ENCODE results near the gene HES5. TPM values are rescaled to one million over a fixed set of nuclear protein-coding genes. Genes with fewer than 3 reads are reported as not detected.

The HES5 gene
- total RNA-seq, 4 donors from 2014 or later = not detected

DNA sequence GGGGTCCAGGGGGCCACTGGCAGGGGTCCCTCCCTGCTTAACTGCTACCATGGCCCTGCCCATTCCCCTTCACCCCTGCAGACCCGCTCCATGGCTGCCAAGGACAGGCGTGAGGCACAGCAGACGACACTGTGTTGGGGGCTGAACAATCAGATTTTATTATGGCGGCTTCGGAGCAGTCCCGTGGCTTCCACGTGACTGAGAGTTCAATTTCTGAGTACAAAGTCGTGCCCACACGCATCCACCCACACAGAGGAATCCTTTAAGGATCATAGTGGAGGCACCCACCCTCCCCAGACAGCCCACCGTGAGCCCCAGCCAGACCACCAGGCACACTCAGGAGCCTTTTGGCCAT, 1.5 kb downstream of the HES5 start:
- Histone ChIP-seq H3K4me1 (peaks cover 30 to 55% of the 10 kb centered on the region in 2 donors), H3K9me3 (no peaks in the 10 kb centered on the region), H3K27me3 (no peaks in the 10 kb centered on the region), H3K27ac (no peak overlapping the region), H3K4me3 (replicated peaks in 1 of 3) (no peak overlapping the region), H3K36me3 (no peaks in the 10 kb centered on the region)
- TF ChIP-seq, protein P1, sequence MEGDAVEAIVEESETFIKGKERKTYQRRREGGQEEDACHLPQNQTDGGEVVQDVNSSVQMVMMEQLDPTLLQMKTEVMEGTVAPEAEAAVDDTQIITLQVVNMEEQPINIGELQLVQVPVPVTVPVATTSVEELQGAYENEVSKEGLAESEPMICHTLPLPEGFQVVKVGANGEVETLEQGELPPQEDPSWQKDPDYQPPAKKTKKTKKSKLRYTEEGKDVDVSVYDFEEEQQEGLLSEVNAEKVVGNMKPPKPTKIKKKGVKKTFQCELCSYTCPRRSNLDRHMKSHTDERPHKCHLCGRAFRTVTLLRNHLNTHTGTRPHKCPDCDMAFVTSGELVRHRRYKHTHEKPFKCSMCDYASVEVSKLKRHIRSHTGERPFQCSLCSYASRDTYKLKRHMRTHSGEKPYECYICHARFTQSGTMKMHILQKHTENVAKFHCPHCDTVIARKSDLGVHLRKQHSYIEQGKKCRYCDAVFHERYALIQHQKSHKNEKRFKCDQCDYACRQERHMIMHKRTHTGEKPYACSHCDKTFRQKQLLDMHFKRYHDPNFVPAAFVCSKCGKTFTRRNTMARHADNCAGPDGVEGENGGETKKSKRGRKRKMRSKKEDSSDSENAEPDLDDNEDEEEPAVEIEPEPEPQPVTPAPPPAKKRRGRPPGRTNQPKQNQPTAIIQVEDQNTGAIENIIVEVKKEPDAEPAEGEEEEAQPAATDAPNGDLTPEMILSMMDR (IDR thresholded peaks at IDR 0.05) = no peak
- TF ChIP-seq POLR2A (IDR thresholded peaks at IDR 0.05) = no peak
- WGBS, 2 donors = 67 to 71% methylated on average over 9 to 10 of the region's 10 CpGs
- DNase-seq = no peak
- intact Hi-C loops (cut with DNase I) = loop anchor here (10.0 kb wide), 2 partner anchors 116 to 334 kb away; partner anchors contain the start of gene FAAP20

- WGBS, 2 donors = 50 to 77% methylated on average over 2 to 5 of the region's 12 CpGs
Observed at GRCh38 chr1:2528016-2528415, 2.0 kb downstream of the HES5 start.

DNA sequence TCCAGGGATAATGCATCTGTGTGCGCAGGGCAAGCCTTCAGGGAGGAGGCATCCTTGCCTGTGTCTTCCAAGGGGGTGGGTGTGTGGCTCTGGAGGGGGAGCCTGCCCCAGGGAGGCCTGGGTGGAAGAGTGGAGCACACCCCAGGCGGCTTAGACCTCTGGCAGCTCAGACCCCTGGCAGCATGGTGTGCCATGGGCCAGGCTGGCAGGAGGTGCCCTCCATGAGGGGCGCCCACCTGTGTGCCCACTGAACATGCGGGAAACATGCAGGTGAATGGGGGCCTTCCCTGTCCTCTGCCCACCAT, 2.6 kb downstream of the HES5 start:
- peaks cover 30 to 55% of the 10 kb centered on the region in 2 donors for H3K4me1 ChIP-seq
- H3K27me3 ChIP-seq = no peaks in the 10 kb centered on the region
- no peaks in the 10 kb centered on the region for H3K36me3 ChIP-seq
- H3K9me3 ChIP-seq = no peaks in the 10 kb centered on the region
- H3K27ac ChIP-seq = no peak overlapping the region
- H3K4me3 ChIP-seq (replicated peaks in 1 of 3) = no peak overlapping the region
- DNase-seq = no peak
- TF ChIP-seq POLR2A (IDR thresholded peaks at IDR 0.05) = no peak
- TF ChIP-seq, protein P1 (IDR thresholded peaks at IDR 0.05) = no peak
- intact Hi-C loops (cut with DNase I) = loop anchor here (10.0 kb wide), 2 partner anchors 117 to 333 kb away; partner anchors contain the start of gene FAAP20
- whole genome bisulfite sequencing, 2 donors = 83% methylated on average over 3 of the region's 4 CpGs; no CpG with 5 or more reads in 1 of the 2 donors

More at GRCh38 chr1:2528016-2528415, 2.0 kb downstream of the HES5 start:
- no peak overlapping the region for H3K27ac ChIP-seq
- TF ChIP-seq, protein P1 (IDR thresholded peaks at IDR 0.05) = no peak
- TF ChIP-seq POLR2A (IDR thresholded peaks at IDR 0.05) = no peak
- intact Hi-C loops (cut with DNase I) = loop anchor here (10.0 kb wide), 2 partner anchors 117 to 333 kb away; partner anchors contain the start of gene FAAP20
- H3K27me3 ChIP-seq = no peaks in the 10 kb centered on the region
- H3K4me1 ChIP-seq = peaks cover 30 to 55% of the 10 kb centered on the region in 2 donors
- H3K4me3 ChIP-seq (replicated peaks in 1 of 3) = no peak overlapping the region
- DNase-seq = peak in 1 of 2 donors; percentile 23
- H3K36me3 ChIP-seq = no peaks in the 10 kb centered on the region
- no peaks in the 10 kb centered on the region for H3K9me3 ChIP-seq

DNA sequence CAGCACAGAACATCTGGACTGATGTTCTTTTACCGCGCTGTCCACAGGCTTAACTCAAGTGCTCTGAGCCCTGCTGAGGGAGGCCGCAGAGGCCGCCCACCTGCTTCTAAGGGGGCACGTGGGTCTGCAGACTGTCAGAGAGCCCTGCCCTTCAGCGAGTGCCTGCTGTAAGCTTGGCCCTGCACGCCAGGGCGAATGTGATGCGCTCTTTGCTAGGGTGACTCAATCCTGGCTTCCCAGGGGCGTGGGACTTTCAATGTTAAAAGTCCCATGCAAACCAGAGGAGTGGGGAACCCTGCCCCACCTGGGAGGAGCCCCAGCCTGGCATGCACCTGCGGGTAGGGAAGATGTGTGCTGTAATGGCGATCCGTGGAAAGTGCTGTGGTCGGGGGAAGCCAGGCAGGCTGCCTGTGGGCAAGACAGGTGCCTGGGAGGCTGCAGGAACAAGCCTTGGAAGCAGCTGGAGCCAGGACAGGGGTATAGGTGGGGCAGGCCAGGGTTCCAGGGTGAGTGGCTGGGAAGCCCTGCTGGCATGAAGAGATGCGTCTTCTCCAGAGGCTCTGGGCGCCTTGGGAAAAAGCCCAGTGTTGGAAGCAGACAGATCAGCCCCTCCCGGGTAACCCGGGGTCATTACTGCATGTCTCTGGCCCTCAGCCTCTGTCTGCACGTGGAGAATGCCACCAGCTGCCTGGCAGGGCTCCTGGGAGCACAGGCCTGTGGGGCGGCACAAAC, 3.1 kb downstream of the HES5 start:
- Histone ChIP-seq H3K27ac (peak overlapping the region in 2 of 3 donors; percentile 62 to 79), H3K27me3 (no peaks in the 10 kb centered on the region), H3K9me3 (no peaks in the 10 kb centered on the region), H3K36me3 (no peaks in the 10 kb centered on the region), H3K4me3 (replicated peaks in 1 of 3) (peak overlapping the region in 1 of 3 donors; percentile 21), H3K4me1 (peaks cover 30 to 55% of the 10 kb centered on the region in 2 donors)
- 44% methylated on average over 13 of the region's 20 CpGs; no CpG with 5 or more reads in 1 of the 2 donors for WGBS, 2 donors
- no peak for TF ChIP-seq POLR2A (IDR thresholded peaks at IDR 0.05)
- TF ChIP-seq, protein P1 (IDR thresholded peaks at IDR 0.05) = peak in 1 of 6 experiments; percentile 2
- intact Hi-C loops (cut with DNase I) = loop anchor here (10.0 kb wide), 2 partner anchors 118 to 332 kb away; partner anchors contain the start of gene FAAP20
- DNase-seq = peak in 1 of 2 donors; percentile 31
